Measurements from ENCODE around the gene HRH2.

Gene HRH2

GRCh38 chr5:175740014-175740413 is 82.1 kb downstream of the HRH2 start:
- no peak for TF ChIP-seq CTCF (IDR thresholded peaks at IDR 0.05; ENCODE audit: extremely low read depth, insufficient read depth, missing control alignments)
- no peak for DNase-seq (ENCODE audit: low spot score)
- in situ Hi-C loops (cut with MboI; ENCODE audit: low pct_unique_long_range_greater_than_20kb, low sequenced_read_pairs, unreplicated experiment), result loop anchor here (25.0 kb wide), 1 partner anchor 847 kb away; no protein-coding TSS in a partner anchor

GRCh38 chr5:175741556-175741955 is 83.7 kb downstream of the HRH2 start:
- TF ChIP-seq CTCF (IDR thresholded peaks at IDR 0.05; ENCODE audit: extremely low read depth, insufficient read depth, missing control alignments), result no peak
- DNase-seq (ENCODE audit: low spot score), result no peak
- in situ Hi-C loops (cut with MboI; ENCODE audit: low pct_unique_long_range_greater_than_20kb, low sequenced_read_pairs, unreplicated experiment), result loop anchor here (25.0 kb wide), 1 partner anchor 846 kb away; no protein-coding TSS in a partner anchor

- in situ Hi-C loops (cut with MboI; ENCODE audit: low pct_unique_long_range_greater_than_20kb, low sequenced_read_pairs, unreplicated experiment), result loop anchor here (25.0 kb wide), 1 partner anchor 845 kb away; no protein-coding TSS in a partner anchor
- DNase-seq (ENCODE audit: low spot score), result no peak
- no peak for TF ChIP-seq CTCF (IDR thresholded peaks at IDR 0.05; ENCODE audit: extremely low read depth, insufficient read depth, missing control alignments)
Observed at GRCh38 chr5:175742290-175742994, 84.6 kb downstream of the HRH2 start.

- no peak for TF ChIP-seq CTCF (IDR thresholded peaks at IDR 0.05; ENCODE audit: extremely low read depth, insufficient read depth, missing control alignments)
- in situ Hi-C loops (cut with MboI; ENCODE audit: low pct_unique_long_range_greater_than_20kb, low sequenced_read_pairs, unreplicated experiment), result loop anchor here (25.0 kb wide), 1 partner anchor 844 kb away; no protein-coding TSS in a partner anchor
- no peak for DNase-seq (ENCODE audit: low spot score)
Observed at GRCh38 chr5:175743676-175744210, 85.9 kb downstream of the HRH2 start.

- in situ Hi-C loops (cut with MboI; ENCODE audit: low pct_unique_long_range_greater_than_20kb, low sequenced_read_pairs, unreplicated experiment), result loop anchor here (25.0 kb wide), 1 partner anchor 842 kb away; no protein-coding TSS in a partner anchor
- DNase-seq (ENCODE audit: low spot score), result no peak
- no peak for TF ChIP-seq CTCF (IDR thresholded peaks at IDR 0.05; ENCODE audit: extremely low read depth, insufficient read depth, missing control alignments)
Observed at GRCh38 chr5:175745210-175745609, 87.3 kb downstream of the HRH2 start.

GRCh38 chr5:175746851-175747250 is 89.0 kb downstream of the HRH2 start:
- TF ChIP-seq CTCF (IDR thresholded peaks at IDR 0.05; ENCODE audit: extremely low read depth, insufficient read depth, missing control alignments), result no peak
- in situ Hi-C loops (cut with MboI; ENCODE audit: low pct_unique_long_range_greater_than_20kb, low sequenced_read_pairs, unreplicated experiment), result loop anchor here (25.0 kb wide), 1 partner anchor 840 kb away; no protein-coding TSS in a partner anchor
- DNase-seq (ENCODE audit: low spot score), result no peak

Measured in GM13977 (cell line).